ENCODE data around the gene PLCL1.

DNA sequence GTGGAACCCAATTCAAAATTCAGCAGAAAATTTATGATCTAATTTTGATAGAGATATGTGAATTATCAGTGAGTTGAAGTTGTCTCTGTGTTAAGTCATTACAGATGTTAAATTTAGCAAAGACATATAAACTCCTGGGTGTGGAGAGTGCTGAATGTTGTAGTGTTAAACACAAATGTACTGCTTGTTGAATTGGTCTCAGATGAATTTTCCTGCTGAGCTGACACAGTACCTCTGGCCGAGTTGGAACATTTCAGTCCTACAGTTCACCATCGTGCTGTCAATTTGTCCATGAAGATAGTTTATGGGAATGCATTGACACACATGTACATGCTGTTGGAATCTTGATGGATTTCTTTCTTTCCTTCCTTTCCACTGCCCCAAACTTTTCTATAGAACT lies 255.9 kb downstream of the PLCL1 start:
- TF ChIP-seq, protein P1, sequence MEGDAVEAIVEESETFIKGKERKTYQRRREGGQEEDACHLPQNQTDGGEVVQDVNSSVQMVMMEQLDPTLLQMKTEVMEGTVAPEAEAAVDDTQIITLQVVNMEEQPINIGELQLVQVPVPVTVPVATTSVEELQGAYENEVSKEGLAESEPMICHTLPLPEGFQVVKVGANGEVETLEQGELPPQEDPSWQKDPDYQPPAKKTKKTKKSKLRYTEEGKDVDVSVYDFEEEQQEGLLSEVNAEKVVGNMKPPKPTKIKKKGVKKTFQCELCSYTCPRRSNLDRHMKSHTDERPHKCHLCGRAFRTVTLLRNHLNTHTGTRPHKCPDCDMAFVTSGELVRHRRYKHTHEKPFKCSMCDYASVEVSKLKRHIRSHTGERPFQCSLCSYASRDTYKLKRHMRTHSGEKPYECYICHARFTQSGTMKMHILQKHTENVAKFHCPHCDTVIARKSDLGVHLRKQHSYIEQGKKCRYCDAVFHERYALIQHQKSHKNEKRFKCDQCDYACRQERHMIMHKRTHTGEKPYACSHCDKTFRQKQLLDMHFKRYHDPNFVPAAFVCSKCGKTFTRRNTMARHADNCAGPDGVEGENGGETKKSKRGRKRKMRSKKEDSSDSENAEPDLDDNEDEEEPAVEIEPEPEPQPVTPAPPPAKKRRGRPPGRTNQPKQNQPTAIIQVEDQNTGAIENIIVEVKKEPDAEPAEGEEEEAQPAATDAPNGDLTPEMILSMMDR (conservative IDR thresholded peaks at IDR 0.05 in 1 of 2, IDR thresholded peaks at IDR 0.05 in 1 of 2; ENCODE audit: extremely low read depth in 1 of 2, insufficient read depth in 1 of 2, low read depth in 1 of 2, low read length in 2 of 2): no peak
- TF ChIP-seq EZH2 (IDR thresholded peaks at IDR 0.05; ENCODE audit: borderline replicate concordance, low read length): no peak
